ENCODE measurements around the gene ZRANB3. TPM values are rescaled to one million over a fixed set of nuclear protein-coding genes. Genes with fewer than 3 reads are reported as not detected.

ZRANB3 gene
- total and polyA plus RNA-seq, 2 donors (not counting 3 experiments of a cell fraction or from before 2014, with no cell fraction given), result 2.2 to 6.0 TPM

- no TSS peak for BruUV-seq (replicated peaks)
- TF ChIP-seq MYC (IDR thresholded peaks at IDR 0.05; ENCODE audit: low read depth, low read length), result no peak
- TF ChIP-seq MAX (IDR thresholded peaks at IDR 0.05; ENCODE audit: insufficient read depth, insufficient read length), result no peak
- TF ChIP-seq CTCF (IDR thresholded peaks at IDR 0.05; ENCODE audit: extremely low read depth in 1 of 2, insufficient read depth in 1 of 2, low read depth in 1 of 2, low read length in 2 of 2), result no peak
- no peak for TF ChIP-seq FOS (IDR thresholded peaks at IDR 0.05; ENCODE audit: borderline replicate concordance, insufficient read depth, low read length)
- TF ChIP-seq EZH2 (IDR thresholded peaks at IDR 0.05; ENCODE audit: borderline replicate concordance, low read depth, low read length, severe bottlenecking), result no peak
- no peak for TF ChIP-seq JUN (IDR thresholded peaks at IDR 0.05; ENCODE audit: borderline replicate concordance, insufficient read depth, insufficient read length, low read depth)
- no peak for TF ChIP-seq POLR2AphosphoS5 (IDR thresholded peaks at IDR 0.05; ENCODE audit: insufficient read depth, low read depth, low read length)
- no peak for TF ChIP-seq POLR2A (IDR thresholded peaks at IDR 0.05; ENCODE audit: low read depth, low read length)
- no peak for TF ChIP-seq GATA2 (IDR thresholded peaks at IDR 0.05; ENCODE audit: insufficient read depth, insufficient read length, low read depth, low read length)
- peaks cover 2% of the 10 kb centered on the region for H3K79me2 ChIP-seq (ENCODE audit: control insufficient read depth, insufficient read depth, low read length)
- dilution Hi-C loops (cut with MboI; ENCODE audit: extremely low pct_ligation_motif_present, low sequenced_read_pairs) (no loop called here), intact Hi-C loops (cut with micrococcal nuclease) (no loop called here)
- FAIRE-seq, result no peak
- POLR2A ChIA-PET, result no interaction called here
- H3K4me2 ChIP-seq (ENCODE audit: insufficient read depth, low read length), result no peak overlapping the region
- H3K27ac ChIP-seq (ENCODE audit: insufficient read depth, low read depth, low read length), result no peak overlapping the region
- H2AFZ ChIP-seq (ENCODE audit: low read depth, low read length), result no peak overlapping the region
- H3K9me1 ChIP-seq (replicated peaks; ENCODE audit: control insufficient read depth, extremely low read depth, insufficient read depth, low read length), result no peaks in the 10 kb centered on the region
- DNase-seq (ENCODE audit: low read depth, low spot score), result no peak
- H3K9ac ChIP-seq (replicated peaks; ENCODE audit: extremely low read depth, insufficient read depth, low read length), result no peak overlapping the region
- H3K36me3 ChIP-seq (ENCODE audit: control insufficient read depth in 2 of 2, extremely low read depth in 1 of 2, insufficient read depth in 2 of 2, low read length in 2 of 2), result peaks cover 5% of the 10 kb centered on the region in 2 experiments
- H3K4me3 ChIP-seq (replicated peaks in 1 of 3; ENCODE audit: insufficient read depth in 1 of 3, low read depth in 1 of 3, low read length in 3 of 3), result no peak overlapping the region
- H3K27me3 ChIP-seq (ENCODE audit: control insufficient read depth in 2 of 2, insufficient read depth in 2 of 2, low read length in 2 of 2), result no peaks in the 10 kb centered on the region
- CTCF ChIA-PET, result interaction anchor here (1.6 to 1.8 kb wide), 2 partner anchors 9 to 10 kb away, joined by 3 to 5 read pairs; no protein-coding TSS in a partner anchor
- H3K9me3 ChIP-seq (replicated peaks; ENCODE audit: control insufficient read depth, insufficient read depth, low read length), result no peaks in the 10 kb centered on the region
- H3K4me1 ChIP-seq (ENCODE audit: control insufficient read depth, extremely low read depth, insufficient read depth, low read length), result no peaks in the 10 kb centered on the region
- H4K20me1 ChIP-seq (replicated peaks; ENCODE audit: control insufficient read depth, extremely low read depth, insufficient read depth, low read length), result no peaks in the 10 kb centered on the region
Observed at GRCh38 chr2:135157856-135158255, 373.2 kb downstream of the ZRANB3 start.

Measured in endothelial cell of umbilical vein (primary cell).